Left lung (tissue), 10 donors: ENCODE results near the gene ATP1A4. TPM values are rescaled to one million over a fixed set of nuclear protein-coding genes. Genes with fewer than 3 reads are reported as not detected.
A peak's percentile ranks its signal among the peaks of the same experiment; 100 is the strongest.
"Not testable (repeated sequence)": the region's sequence is repeated elsewhere in the genome, so short reads cannot be mapped to it uniquely, and the experiment has no call there.

Source experiments
- ATAC-seq: fragments of 200-7000 bp; cut with Tn5 transposase; one replicate; pipeline ENCODE4 v1.9.1; 2020; ENCODE audit warnings: moderate library complexity
- DNase-seq, 4 donors: peaks; one replicate each; pipeline ENCODE4 v3.0.0-alpha.2; 2013 to 2020
- H3K27ac ChIP-seq, 2 donors: fragments of 200-600 bp; sonication (generic) in 1 of 2; one replicate each; pipeline versions ENCODE4 v1.5.0 to v1.8.0; 2020 to 2021
- H3K27me3 ChIP-seq, 2 donors: fragments of 200-600 bp; sonication (generic) in 1 of 2; one replicate each; pipeline versions ENCODE4 v1.5.0 to v1.8.0; 2020 to 2021
- H3K36me3 ChIP-seq, 2 donors: fragments of 200-600 bp; sonication (generic) in 1 of 2; one replicate each; pipeline versions ENCODE4 v1.5.0 to v1.8.0; 2020 to 2021
- H3K4me1 ChIP-seq, 2 donors: fragments of 200-600 bp; one replicate each; pipeline ENCODE4 v1.8.0; 2021
- H3K4me3 ChIP-seq, 2 donors: fragments of 200-600 bp; sonication (generic) in 1 of 2; one replicate each; pipeline versions ENCODE4 v1.5.0 to v1.8.0; 2020 to 2021; ENCODE audit warnings: mild to moderate bottlenecking in 1 of 2
- H3K9me3 ChIP-seq, 2 donors: fragments of 200-600 bp; sonication (generic) in 1 of 2; one replicate each; pipeline versions ENCODE4 v1.5.0 to v1.8.0; 2020 to 2021
- intact Hi-C, 2 donors: fragments of 100-400 bp; cut with DNase I; formaldehyde crosslinking; loops; one replicate each; pipeline versions ENCODE4 v1.11.2 to v1.14.2; 2022
- polyA plus RNA-seq, 6 donors: library from polyadenylated mRNA; unstranded; fragments of 120-200 nt; gene quantifications; one replicate each; pipeline ENCODE4 v1.2.1, GENCODE V29; 2013; ENCODE audit not compliant: insufficient read length in 6 of 6
- total RNA-seq, 2 donors: library from RNA; stranded (reverse); fragmentation: NEBNext Ultra II Directional; extraction: Animal tissue kit (Norgen Biotek cat#: 25700); gene quantifications; one replicate each; pipeline ENCODE4 v1.2.1, GENCODE V29; 2021
- TF ChIP-seq, protein P1 (sequence below), 2 donors: fragments of 200-600 bp; sonication (generic) in 1 of 2; IDR thresholded peaks; one replicate each; pipeline versions ENCODE4 v1.5.0 to v1.8.0; 2021; ENCODE audit warnings: antibody characterized with exemption in 2 of 2
- donor health status: DM: no; HTN: yes; CAD: no.
- donor health status: DM: no; HTN: no; CAD: no.

ATP1A4 gene
- total and polyA plus RNA-seq, 8 donors = 0.10 to 0.26 (median 0.17) TPM; not detected in 2

DNA sequence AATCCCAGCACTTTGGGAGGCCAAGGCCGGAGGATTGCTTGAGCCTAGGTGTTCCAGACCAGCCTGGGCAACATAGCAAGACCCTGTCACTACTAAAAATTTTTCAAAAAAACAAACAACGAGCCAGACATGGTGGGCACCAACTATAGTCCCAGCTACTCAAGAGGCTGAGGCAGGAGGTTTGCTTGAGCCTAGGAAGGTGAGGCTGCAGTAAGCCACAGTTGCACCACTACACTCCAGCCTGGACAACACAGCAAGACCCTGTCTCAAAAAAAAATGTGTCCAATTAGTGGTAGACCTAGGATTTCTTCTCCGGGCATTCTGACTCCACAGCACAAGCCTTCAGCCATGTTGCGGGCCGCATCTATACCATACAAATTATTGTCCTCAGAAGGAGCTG is 46.2 kb upstream of the ATP1A4 start:
- H3K4me1 ChIP-seq = peaks cover 0 to 12% of the 10 kb centered on the region in 2 donors
- peaks cover 0 to 8% of the 10 kb centered on the region in 2 donors for H3K27me3 ChIP-seq
- TF ChIP-seq, protein P1, sequence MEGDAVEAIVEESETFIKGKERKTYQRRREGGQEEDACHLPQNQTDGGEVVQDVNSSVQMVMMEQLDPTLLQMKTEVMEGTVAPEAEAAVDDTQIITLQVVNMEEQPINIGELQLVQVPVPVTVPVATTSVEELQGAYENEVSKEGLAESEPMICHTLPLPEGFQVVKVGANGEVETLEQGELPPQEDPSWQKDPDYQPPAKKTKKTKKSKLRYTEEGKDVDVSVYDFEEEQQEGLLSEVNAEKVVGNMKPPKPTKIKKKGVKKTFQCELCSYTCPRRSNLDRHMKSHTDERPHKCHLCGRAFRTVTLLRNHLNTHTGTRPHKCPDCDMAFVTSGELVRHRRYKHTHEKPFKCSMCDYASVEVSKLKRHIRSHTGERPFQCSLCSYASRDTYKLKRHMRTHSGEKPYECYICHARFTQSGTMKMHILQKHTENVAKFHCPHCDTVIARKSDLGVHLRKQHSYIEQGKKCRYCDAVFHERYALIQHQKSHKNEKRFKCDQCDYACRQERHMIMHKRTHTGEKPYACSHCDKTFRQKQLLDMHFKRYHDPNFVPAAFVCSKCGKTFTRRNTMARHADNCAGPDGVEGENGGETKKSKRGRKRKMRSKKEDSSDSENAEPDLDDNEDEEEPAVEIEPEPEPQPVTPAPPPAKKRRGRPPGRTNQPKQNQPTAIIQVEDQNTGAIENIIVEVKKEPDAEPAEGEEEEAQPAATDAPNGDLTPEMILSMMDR (IDR thresholded peaks at IDR 0.05) = no peak
- DNase-seq (no peak), ATAC-seq (no peak)
- no peak overlapping the region for H3K27ac ChIP-seq
- no peaks in the 10 kb centered on the region for H3K9me3 ChIP-seq
- H3K4me3 ChIP-seq = no peak overlapping the region
- intact Hi-C loops = loop anchor here in 1 of 2 donors (10.0 kb wide), 1 partner anchor 90 kb away; the partner anchor contains the start of gene CASQ1
- no peaks in the 10 kb centered on the region for H3K36me3 ChIP-seq

DNA sequence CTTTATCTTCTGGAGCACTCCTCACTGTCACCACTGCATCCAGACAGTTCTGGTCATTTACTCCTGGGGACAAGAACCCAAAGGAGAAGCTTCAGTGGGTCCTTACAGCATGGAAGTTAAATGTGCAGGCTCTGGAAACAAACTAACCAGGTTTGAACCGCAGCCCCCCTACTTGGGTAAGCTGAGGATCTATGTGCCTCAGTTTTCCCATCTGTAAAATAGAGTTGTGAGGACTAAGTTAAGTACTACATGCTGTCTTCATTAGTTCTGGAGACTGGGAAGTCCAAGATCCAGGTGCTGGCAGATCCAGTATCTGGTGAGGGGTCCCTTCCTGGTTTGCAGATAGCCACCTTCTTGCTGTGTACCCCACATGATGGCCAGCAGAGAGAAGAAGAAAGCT is 43.9 kb upstream of the ATP1A4 start:
- H3K4me3 ChIP-seq = no peak overlapping the region
- H3K27ac ChIP-seq = no peak overlapping the region
- DNase-seq = no peak
- H3K36me3 ChIP-seq = no peaks in the 10 kb centered on the region
- ATAC-seq = no peak
- intact Hi-C loops = loop anchor here in 1 of 2 donors (10.0 kb wide), 1 partner anchor 87 kb away; the partner anchor contains the start of gene CASQ1
- no peaks in the 10 kb centered on the region for H3K9me3 ChIP-seq
- peaks cover 0 to 8% of the 10 kb centered on the region in 2 donors for H3K27me3 ChIP-seq
- TF ChIP-seq, protein P1 (IDR thresholded peaks at IDR 0.05) = no peak
- no peaks in the 10 kb centered on the region for H3K4me1 ChIP-seq

DNA sequence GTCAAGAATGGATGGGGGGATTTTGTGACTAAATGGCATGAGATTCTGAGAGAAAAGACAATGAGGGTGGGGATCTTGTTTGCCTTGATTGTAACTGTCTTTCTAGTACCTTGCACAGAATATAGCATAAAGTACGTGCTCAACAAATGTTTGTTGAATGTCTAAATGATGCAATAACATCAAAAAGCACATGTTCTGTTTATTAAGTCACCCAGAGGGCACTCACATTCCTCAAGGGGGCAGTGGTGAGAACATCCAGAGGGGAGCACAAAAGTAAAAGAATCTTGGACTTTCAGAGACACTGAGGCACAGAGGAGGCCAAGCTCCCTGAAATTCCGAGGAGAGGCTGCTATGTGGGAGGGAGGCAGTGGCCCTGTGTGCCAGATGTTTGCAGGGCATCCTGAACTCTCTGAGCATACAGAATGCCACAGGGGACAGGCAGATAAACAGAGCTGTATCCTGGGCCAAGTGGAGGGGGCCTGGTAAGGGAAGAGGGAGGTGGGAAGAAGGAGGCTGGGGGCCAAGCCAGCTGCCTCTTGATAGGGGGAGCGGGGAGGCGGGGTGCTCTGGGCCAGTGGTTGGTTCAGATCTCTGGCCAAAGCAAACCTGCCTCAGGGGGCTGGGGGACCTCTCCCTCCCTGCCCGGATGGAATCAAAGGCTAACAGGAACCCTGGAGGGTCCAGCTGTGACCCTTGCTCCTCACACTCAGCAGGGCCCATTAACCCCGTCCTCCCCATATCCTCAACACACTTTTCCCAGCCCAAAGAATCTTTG is 42.3 kb upstream of the ATP1A4 start:
- intact Hi-C loops = loop anchor here in 1 of 2 donors (10.0 kb wide), 1 partner anchor 86 kb away; the partner anchor contains the start of gene CASQ1
- DNase-seq (no peak), ATAC-seq (peak; percentile 62)
- Histone ChIP-seq H3K36me3 (no peaks in the 10 kb centered on the region), H3K27ac (no peak overlapping the region), H3K4me3 (no peak overlapping the region), H3K9me3 (no peaks in the 10 kb centered on the region), H3K27me3 (peaks cover 0 to 8% of the 10 kb centered on the region in 2 donors), H3K4me1 (no peaks in the 10 kb centered on the region)
- TF ChIP-seq, protein P1 (IDR thresholded peaks at IDR 0.05) = peak in 1 of 2 donors; percentile 37

DNA sequence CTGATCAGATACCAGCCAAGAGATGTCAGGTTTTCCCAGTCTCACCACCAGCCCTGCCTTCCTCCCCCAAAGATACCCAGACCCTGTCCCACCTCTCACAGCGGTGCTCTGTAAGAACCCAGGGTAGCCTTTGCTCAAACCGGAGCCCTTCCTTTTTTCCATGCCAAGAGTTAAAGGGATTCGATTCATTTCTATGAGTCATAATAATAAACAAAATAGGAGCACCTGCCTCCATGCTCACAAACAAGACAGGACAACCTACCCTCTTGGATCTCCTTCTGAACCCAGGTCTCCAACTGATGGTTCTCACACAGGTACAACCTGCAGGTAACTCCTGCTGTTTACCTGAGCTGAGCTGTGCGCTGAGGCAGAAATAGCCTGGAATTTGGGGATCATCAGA is 41.7 kb upstream of the ATP1A4 start:
- peaks cover 0 to 8% of the 10 kb centered on the region in 2 donors for H3K27me3 ChIP-seq
- intact Hi-C loops = loop anchor here in 1 of 2 donors (10.0 kb wide), 1 partner anchor 85 kb away; the partner anchor contains the start of gene CASQ1
- no peak overlapping the region for H3K4me3 ChIP-seq
- H3K27ac ChIP-seq = no peak overlapping the region
- H3K9me3 ChIP-seq = no peaks in the 10 kb centered on the region
- ATAC-seq (no peak), DNase-seq (no peak)
- H3K36me3 ChIP-seq = no peaks in the 10 kb centered on the region
- H3K4me1 ChIP-seq = no peaks in the 10 kb centered on the region
- TF ChIP-seq, protein P1 (IDR thresholded peaks at IDR 0.05) = no peak

DNA sequence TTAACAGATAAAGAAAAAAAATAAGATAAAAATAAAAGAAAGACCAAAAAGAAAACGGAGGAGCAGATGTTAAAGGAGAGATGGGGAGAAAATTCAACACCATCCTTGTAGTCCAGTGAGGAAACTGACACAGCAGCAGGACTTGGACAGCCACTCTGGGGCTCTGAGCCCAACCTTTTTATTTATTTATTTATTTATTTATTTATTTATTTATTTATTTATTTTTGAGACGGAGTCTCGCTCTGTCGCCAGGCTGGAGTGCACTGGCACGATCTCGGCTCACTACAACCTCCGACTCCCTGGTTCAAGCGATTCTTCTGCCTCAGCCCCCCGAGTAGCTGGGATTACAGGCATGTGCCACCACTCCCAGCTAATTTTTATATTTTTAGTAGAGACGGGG is 39.9 kb upstream of the ATP1A4 start:
- H3K9me3 ChIP-seq, H3K4me3 ChIP-seq, intact Hi-C loops, DNase-seq, H3K4me1 ChIP-seq, H3K36me3 ChIP-seq, H3K27ac ChIP-seq, ATAC-seq: not testable (repeated sequence)
- peaks cover 0 to 17% of the 10 kb centered on the region in 2 donors for H3K27me3 ChIP-seq
